Kidney epithelial cell (primary cell): ENCODE results near the gene FMN2. TPM values are rescaled to one million over a fixed set of nuclear protein-coding genes. Genes with fewer than 3 reads are reported as not detected.
"Not testable (repeated sequence)": the region's sequence is repeated elsewhere in the genome, so short reads cannot be mapped to it uniquely, and the experiment has no call there.

ENCODE experiments used
- DNase-seq: peaks from one replicate; pipeline ENCODE4 v3.0.0-alpha.2; 2010; ENCODE audit warnings: low read depth
- H3K27me3 ChIP-seq: 2 replicates; pipeline ENCODE4 v1.6.0; 2011; ENCODE audit warnings: low read length; ENCODE audit not compliant: control insufficient read depth, insufficient read depth
- H3K36me3 ChIP-seq: 2 replicates; pipeline ENCODE4 v1.5.1; 2011; ENCODE audit warnings: low read length; ENCODE audit not compliant: control insufficient read depth, insufficient read depth
- H3K4me3 ChIP-seq: 2 replicates; pipeline ENCODE4 v1.5.1; 2011; ENCODE audit warnings: low read depth, mild to moderate bottlenecking, control low read depth, low read length
- CTCF ChIP-seq: IDR thresholded peaks from 2 replicates; pipeline ENCODE4 v1.5.1; 2011; ENCODE audit warnings: mild to moderate bottlenecking, moderate library complexity, low read length, control low read depth, inconsistent platforms; ENCODE audit not compliant: insufficient read depth, poor library complexity, severe bottlenecking
- total RNA-seq: library from RNA; depleted of rRNA; stranded (reverse); fragments of >200 nt; gene quantifications from 2 replicates; pipeline ENCODE4 v1.2.3, GENCODE V29; 2015

Gene FMN2
- total RNA-seq, 1 donor from 2014 or later = 0.33 TPM

DNA sequence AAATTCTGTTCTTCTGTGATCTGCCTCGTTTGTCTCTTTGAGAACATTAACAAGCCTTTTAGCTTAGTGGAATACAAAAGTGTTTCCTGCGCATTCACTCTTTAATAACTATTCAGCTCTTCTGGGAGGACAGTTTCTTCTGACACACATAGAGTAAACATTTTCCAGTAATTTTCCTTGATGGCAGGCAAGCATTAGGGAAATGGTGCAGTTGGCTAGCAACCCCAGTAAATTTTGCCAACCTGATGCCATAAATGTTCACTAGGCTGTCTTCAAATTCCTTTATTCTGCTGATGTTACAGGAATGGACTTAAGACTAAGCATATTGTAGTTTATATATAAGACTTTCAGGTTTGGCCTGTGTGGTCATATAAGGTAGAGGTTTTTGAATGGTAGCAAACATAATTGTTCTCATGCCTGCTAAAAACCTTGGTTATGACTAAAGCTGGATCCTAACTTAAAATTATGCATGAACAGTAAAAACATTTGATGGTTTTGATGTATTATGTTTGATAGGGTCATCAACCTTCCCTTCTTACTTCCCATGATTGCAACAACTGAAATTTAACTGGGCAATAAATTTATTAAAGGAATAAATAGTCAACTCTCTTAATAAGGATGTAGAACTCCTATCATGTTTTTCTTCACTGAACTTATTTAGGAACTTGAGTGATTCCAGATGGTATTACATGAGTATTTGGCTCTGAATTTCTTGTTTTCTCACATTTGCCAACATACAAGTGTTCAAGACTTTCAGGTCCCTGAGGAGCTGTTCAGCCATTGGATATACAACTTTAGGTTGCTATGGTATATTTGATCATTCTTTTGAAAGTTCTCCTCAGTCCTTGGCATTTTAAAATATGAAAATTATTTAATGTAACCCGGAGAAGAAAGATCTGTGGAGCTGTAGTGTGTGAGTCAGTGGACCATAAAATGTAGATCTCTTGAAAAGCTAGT, 223.4 kb downstream of the FMN2 start:
- no peak for DNase-seq
- no peak for TF ChIP-seq CTCF
- H3K4me3 ChIP-seq = no peak overlapping the region
- H3K27me3 ChIP-seq = no peaks in the 10 kb centered on the region
- H3K36me3 ChIP-seq = no peaks in the 10 kb centered on the region

DNA sequence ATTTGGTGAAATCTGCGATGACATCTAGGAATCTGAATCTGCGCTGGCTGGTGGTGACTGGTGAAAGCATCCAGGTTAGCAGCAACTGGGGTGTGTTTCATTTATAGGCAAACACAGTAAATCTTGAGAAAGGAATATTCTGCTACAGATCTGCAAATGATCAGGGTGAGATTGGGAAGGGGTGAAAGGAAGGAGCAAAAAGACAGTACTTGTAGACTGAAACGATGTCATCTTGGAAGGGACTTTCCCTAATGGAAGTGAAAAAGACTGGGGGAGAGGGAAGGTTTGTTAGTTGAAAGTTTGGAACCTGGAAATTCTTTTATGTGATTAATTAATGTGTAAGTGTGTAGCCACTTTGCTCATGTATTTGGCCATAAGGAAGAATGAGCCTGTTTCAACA, 228.3 kb downstream of the FMN2 start:
- DNase-seq = no peak
- no peak overlapping the region for H3K4me3 ChIP-seq
- H3K36me3 ChIP-seq = no peaks in the 10 kb centered on the region
- no peak for TF ChIP-seq CTCF
- H3K27me3 ChIP-seq = no peaks in the 10 kb centered on the region

DNA sequence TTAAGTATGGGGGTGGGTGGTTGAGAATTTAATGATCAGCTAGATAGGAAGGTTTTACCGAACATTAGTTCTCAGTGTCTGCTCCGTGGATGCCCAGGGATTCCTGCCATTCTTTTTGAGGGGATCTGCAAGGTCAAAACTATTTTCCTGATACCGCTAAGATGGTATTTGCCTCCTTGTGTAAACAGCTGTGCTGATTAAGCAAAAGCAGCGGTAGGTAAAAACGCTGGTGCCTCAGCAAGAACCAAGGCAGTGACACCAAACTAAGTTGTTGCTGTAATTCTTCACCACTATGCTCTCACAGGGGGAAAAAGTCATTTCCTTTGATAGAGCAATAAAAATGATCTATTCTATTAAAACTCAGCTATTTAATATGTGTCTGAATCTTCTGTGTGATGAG, 229.0 kb downstream of the FMN2 start:
- Histone ChIP-seq H3K36me3 (no peaks in the 10 kb centered on the region), H3K4me3 (no peak overlapping the region), H3K27me3 (no peaks in the 10 kb centered on the region)
- no peak for DNase-seq
- no peak for TF ChIP-seq CTCF

DNA sequence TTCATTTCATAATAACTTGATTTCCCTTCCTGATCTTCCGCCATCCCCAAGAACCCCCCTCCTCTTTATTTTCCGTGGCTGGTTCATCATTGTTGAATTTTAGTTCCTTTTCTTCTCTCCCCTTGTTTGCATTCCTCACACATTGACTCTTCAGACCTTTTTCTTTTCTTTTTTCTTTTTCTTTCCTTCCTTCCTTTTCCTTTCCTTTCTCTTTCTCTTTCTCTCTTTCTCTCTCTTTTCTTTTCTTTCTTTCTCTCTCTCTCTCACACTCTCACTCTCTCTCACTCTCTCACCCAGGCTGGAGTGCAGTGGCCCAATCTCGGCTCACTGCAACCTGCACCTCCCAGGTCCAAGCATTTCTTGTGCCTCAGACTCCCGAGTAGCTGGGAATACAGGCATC, 231.3 kb downstream of the FMN2 start:
- no peak for TF ChIP-seq CTCF
- no peaks in the 10 kb centered on the region for H3K36me3 ChIP-seq
- no peaks in the 10 kb centered on the region for H3K27me3 ChIP-seq
- H3K4me3 ChIP-seq = no peak overlapping the region
- no peak for DNase-seq

GRCh38 chr1:240328382-240328781, 236.7 kb downstream of the FMN2 start:
- DNase-seq, H3K36me3 ChIP-seq, H3K4me3 ChIP-seq, H3K27me3 ChIP-seq: not testable (repeated sequence)

DNA sequence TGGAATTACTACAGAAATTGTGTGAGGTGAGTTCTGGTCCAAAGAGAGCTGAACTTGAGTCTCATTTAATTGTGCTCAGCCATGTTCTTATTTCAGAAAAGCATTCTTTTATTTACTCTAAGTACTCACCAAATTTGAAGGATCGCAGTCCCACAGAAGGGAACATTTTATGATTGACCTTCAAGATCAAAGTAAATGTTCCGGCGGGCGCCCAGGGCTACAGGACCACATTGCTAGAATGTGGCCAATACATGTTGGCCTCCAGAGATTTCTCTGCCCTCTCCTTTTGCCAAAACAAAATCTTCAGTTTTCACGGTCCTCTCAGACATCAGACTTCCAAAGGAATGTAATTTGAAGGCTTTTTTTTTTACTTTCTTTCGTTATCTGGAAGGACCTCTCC, 237.8 kb downstream of the FMN2 start:
- Histone ChIP-seq H3K36me3 (no peaks in the 10 kb centered on the region), H3K4me3 (no peak overlapping the region), H3K27me3 (no peaks in the 10 kb centered on the region)
- TF ChIP-seq CTCF = no peak
- no peak for DNase-seq
